ENCODE results near the gene SPATA31C1.

GRCh38 chr9:87882627-87883026, 35.1 kb upstream of the SPATA31C1 start, which contains the start of gene SPATA31E1:
- TF ChIP-seq MXI1 (IDR thresholded peaks at IDR 0.05; ENCODE audit: borderline replicate concordance, low read depth, low read length) (no peak), HNRNPUL1 (IDR thresholded peaks at IDR 0.05; ENCODE audit: low read depth, low read length) (no peak), ZNF331 (CRISPR knock-in tag; IDR thresholded peaks at IDR 0.05) (no peak), ARNTL (CRISPR knock-in tag; IDR thresholded peaks at IDR 0.05) (no peak)
